ENCODE data around the gene CBFA2T3. TPM values are rescaled to one million over a fixed set of nuclear protein-coding genes. Genes with fewer than 3 reads are reported as not detected.

CBFA2T3 gene
- total RNA-seq, 1 experiment from 2014 or later: 2.1 TPM

GRCh38 chr16:89024546-89025060 is 47.6 kb upstream of the CBFA2T3 start:
- no peaks in the 10 kb centered on the region for H3K4me1 ChIP-seq
- Mint-ChIP-seq H3K27me3 (ENCODE audit: insufficient read depth, unreplicated experiment) (peaks cover 37% of the 10 kb centered on the region), H3K27ac (ENCODE audit: unreplicated experiment) (no peak overlapping the region), H3K4me1 (ENCODE audit: low read depth, unreplicated experiment) (no peaks in the 10 kb centered on the region), H3K36me3 (ENCODE audit: insufficient read depth, unreplicated experiment) (no peaks in the 10 kb centered on the region), H3K9me3 (ENCODE audit: unreplicated experiment) (no peaks in the 10 kb centered on the region), H3K4me3 (ENCODE audit: unreplicated experiment) (no peak overlapping the region)
- POLR2A ChIA-PET: no interaction called here
- DNase-seq: no peak
- no peaks in the 10 kb centered on the region for H3K9me3 ChIP-seq
- no TSS peak for BruUV-seq (replicated peaks)
- CTCF ChIA-PET: no interaction called here
- intact Hi-C loops (cut with micrococcal nuclease; ENCODE audit: unreplicated experiment): no loop called here
- TF ChIP-seq CTCF (IDR thresholded peaks at IDR 0.05; ENCODE audit: insufficient read depth in 1 of 2, low read depth in 1 of 2, low read length in 1 of 2, severe bottlenecking in 1 of 2, unreplicated experiment in 1 of 2): no peak
- H3K36me3 ChIP-seq (ENCODE audit: control insufficient read depth, insufficient read depth, low read length): no peaks in the 10 kb centered on the region
- peaks cover 1% of the 10 kb centered on the region for H3K27me3 ChIP-seq (replicated peaks; ENCODE audit: control insufficient read depth, insufficient read depth, low read length)
- no peak overlapping the region for H3K4me3 ChIP-seq (ENCODE audit: low read depth, low read length)

GRCh38 chr16:89023621-89024511 is 46.9 kb upstream of the CBFA2T3 start:
- CTCF ChIA-PET: no interaction called here
- no peak for DNase-seq

GRCh38 chr16:89023151-89023551 is 46.1 kb upstream of the CBFA2T3 start:
- no peak overlapping the region for H3K4me3 ChIP-seq (ENCODE audit: low read depth, low read length)
- H3K4me1 ChIP-seq: no peaks in the 10 kb centered on the region
- no peaks in the 10 kb centered on the region for H3K36me3 Mint-ChIP-seq (ENCODE audit: insufficient read depth, unreplicated experiment)
- ChIA-PET CTCF (no interaction called here), POLR2A (no interaction called here)
- no peak for TF ChIP-seq CTCF (IDR thresholded peaks at IDR 0.05; ENCODE audit: insufficient read depth in 1 of 2, low read depth in 1 of 2, low read length in 1 of 2, severe bottlenecking in 1 of 2, unreplicated experiment in 1 of 2)
- no peak overlapping the region for H3K27ac Mint-ChIP-seq (ENCODE audit: unreplicated experiment)
- no peaks in the 10 kb centered on the region for H3K36me3 ChIP-seq (ENCODE audit: control insufficient read depth, insufficient read depth, low read length)
- intact Hi-C loops (cut with micrococcal nuclease; ENCODE audit: unreplicated experiment): no loop called here
- H3K27me3 ChIP-seq (replicated peaks; ENCODE audit: control insufficient read depth, insufficient read depth, low read length): peaks cover 1% of the 10 kb centered on the region
- H3K9me3 ChIP-seq: no peaks in the 10 kb centered on the region
- H3K4me1 Mint-ChIP-seq (ENCODE audit: low read depth, unreplicated experiment): no peaks in the 10 kb centered on the region
- no TSS peak for BruUV-seq (replicated peaks)
- H3K9me3 Mint-ChIP-seq (ENCODE audit: unreplicated experiment): no peaks in the 10 kb centered on the region
- DNase-seq: no peak
- H3K4me3 Mint-ChIP-seq (ENCODE audit: unreplicated experiment): no peak overlapping the region
- peaks cover 41% of the 10 kb centered on the region for H3K27me3 Mint-ChIP-seq (ENCODE audit: insufficient read depth, unreplicated experiment)

More at GRCh38 chr16:89023621-89024511, 46.9 kb upstream of the CBFA2T3 start:
- no peaks in the 10 kb centered on the region for H3K36me3 Mint-ChIP-seq (ENCODE audit: insufficient read depth, unreplicated experiment)
- TF ChIP-seq CTCF (IDR thresholded peaks at IDR 0.05; ENCODE audit: insufficient read depth in 1 of 2, low read depth in 1 of 2, low read length in 1 of 2, severe bottlenecking in 1 of 2, unreplicated experiment in 1 of 2): no peak
- H3K27me3 Mint-ChIP-seq (ENCODE audit: insufficient read depth, unreplicated experiment): peaks cover 41% of the 10 kb centered on the region
- no peak overlapping the region for H3K4me3 Mint-ChIP-seq (ENCODE audit: unreplicated experiment)
- POLR2A ChIA-PET: no interaction called here
- no peaks in the 10 kb centered on the region for H3K4me1 Mint-ChIP-seq (ENCODE audit: low read depth, unreplicated experiment)
- H3K36me3 ChIP-seq (ENCODE audit: control insufficient read depth, insufficient read depth, low read length): no peaks in the 10 kb centered on the region
- intact Hi-C loops (cut with micrococcal nuclease; ENCODE audit: unreplicated experiment): no loop called here
- no peak overlapping the region for H3K27ac Mint-ChIP-seq (ENCODE audit: unreplicated experiment)
- H3K27me3 ChIP-seq (replicated peaks; ENCODE audit: control insufficient read depth, insufficient read depth, low read length): peaks cover 1% of the 10 kb centered on the region
- no TSS peak for BruUV-seq (replicated peaks)
- H3K9me3 ChIP-seq: no peaks in the 10 kb centered on the region
- no peak overlapping the region for H3K4me3 ChIP-seq (ENCODE audit: low read depth, low read length)
- no peaks in the 10 kb centered on the region for H3K4me1 ChIP-seq
- H3K9me3 Mint-ChIP-seq (ENCODE audit: unreplicated experiment): no peaks in the 10 kb centered on the region

Measured in Caco-2 (cell line).